OCI-LY1 (cell line): ENCODE data around the gene PPP2R3B.

ENCODE experiments used
- EZH2 ChIP-seq: fragments of 200-600 bp; sonication (generic), shearing (Covaris generic); IDR thresholded peaks from 2 replicates; pipeline ENCODE4 v1.8.0; 2017; ENCODE audit warnings: borderline replicate concordance, mixed run types, mild to moderate bottlenecking, antibody characterized with exemption, low read length, moderate library complexity, mixed read lengths
- TF ChIP-seq, protein P1 (sequence below): fragments of 200-600 bp; sonication (generic), shearing (Covaris generic); IDR thresholded peaks from 2 replicates; pipeline ENCODE4 v1.5.1; 2017; ENCODE audit warnings: mild to moderate bottlenecking, antibody characterized with exemption, low read length, moderate library complexity, mixed read lengths

DNA sequence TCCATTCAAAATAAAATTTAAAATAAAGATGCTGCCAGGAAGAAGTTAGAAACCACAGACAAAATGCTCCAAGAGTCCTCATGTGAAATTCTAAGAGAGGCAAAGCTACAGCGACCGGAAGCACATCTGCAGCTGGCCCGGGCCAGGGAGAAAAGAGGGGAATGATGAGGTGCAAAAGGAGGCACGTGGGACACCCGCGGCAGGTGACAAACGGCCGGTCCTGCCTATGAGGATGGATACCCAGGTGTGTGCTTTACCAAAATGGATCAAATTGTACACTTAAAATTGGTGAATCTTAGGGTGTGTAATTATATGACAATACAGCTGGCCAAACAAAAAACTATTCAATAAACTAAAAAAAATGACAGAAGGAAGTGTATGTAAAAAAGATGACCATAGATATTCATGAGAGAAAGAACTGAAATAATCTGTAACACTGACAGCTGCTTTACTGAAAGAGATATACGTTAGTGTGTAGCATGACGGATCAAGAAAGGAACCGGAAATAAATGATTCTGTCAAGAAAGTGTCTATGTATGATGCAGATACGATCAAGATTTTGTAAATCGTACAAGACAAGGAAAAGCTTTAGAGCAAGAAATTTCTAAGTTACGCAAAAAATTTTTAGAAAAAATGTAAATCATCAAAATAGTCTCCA, 29.5 kb downstream of the PPP2R3B start:
- no peak for TF ChIP-seq EZH2
- TF ChIP-seq, protein P1, sequence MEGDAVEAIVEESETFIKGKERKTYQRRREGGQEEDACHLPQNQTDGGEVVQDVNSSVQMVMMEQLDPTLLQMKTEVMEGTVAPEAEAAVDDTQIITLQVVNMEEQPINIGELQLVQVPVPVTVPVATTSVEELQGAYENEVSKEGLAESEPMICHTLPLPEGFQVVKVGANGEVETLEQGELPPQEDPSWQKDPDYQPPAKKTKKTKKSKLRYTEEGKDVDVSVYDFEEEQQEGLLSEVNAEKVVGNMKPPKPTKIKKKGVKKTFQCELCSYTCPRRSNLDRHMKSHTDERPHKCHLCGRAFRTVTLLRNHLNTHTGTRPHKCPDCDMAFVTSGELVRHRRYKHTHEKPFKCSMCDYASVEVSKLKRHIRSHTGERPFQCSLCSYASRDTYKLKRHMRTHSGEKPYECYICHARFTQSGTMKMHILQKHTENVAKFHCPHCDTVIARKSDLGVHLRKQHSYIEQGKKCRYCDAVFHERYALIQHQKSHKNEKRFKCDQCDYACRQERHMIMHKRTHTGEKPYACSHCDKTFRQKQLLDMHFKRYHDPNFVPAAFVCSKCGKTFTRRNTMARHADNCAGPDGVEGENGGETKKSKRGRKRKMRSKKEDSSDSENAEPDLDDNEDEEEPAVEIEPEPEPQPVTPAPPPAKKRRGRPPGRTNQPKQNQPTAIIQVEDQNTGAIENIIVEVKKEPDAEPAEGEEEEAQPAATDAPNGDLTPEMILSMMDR, result no peak
